PC-9 (cell line): ENCODE data around the gene NRG3.

Experiments
- CTCF ChIP-seq: fragments of 200-600 bp; sonication (generic); conservative IDR thresholded peaks from 2 replicates; pipeline ENCODE4 v1.6.1; 2017; ENCODE audit warnings: mixed run types, antibody characterized with exemption, mild to moderate bottlenecking, moderate library complexity
- EZH2 ChIP-seq: fragments of 200-600 bp; sonication (generic); IDR thresholded peaks from 2 replicates; pipeline ENCODE4 v1.8.0; 2017; ENCODE audit warnings: antibody characterized with exemption, low read depth

- TF ChIP-seq CTCF (peak; percentile 55), EZH2 (no peak)
These were observed 936.6 kb downstream of the NRG3 start for GRCh38 chr10:82811621-82812020.
